Daoy (cell line): ENCODE results near the gene POU5F1. TPM values are rescaled to one million over a fixed set of nuclear protein-coding genes. Genes with fewer than 3 reads are reported as not detected.
"Not testable (repeated sequence)": the region's sequence is repeated elsewhere in the genome, so short reads cannot be mapped to it uniquely, and the experiment has no call there.

Experiments
- DNase-seq: peaks from one replicate; pipeline ENCODE4 v3.0.0-alpha.2; 2015; ENCODE audit warnings: low read depth
- total RNA-seq: library from RNA; depleted of rRNA; stranded (reverse); fragments of >200 nt; shearing (Covaris generic); gene quantifications from 2 replicates; pipeline ENCODE4 v1.2.3, GENCODE V29; 2014

POU5F1 gene
- total RNA-seq, 1 experiment from 2014 or later, result 5.6 TPM

DNA sequence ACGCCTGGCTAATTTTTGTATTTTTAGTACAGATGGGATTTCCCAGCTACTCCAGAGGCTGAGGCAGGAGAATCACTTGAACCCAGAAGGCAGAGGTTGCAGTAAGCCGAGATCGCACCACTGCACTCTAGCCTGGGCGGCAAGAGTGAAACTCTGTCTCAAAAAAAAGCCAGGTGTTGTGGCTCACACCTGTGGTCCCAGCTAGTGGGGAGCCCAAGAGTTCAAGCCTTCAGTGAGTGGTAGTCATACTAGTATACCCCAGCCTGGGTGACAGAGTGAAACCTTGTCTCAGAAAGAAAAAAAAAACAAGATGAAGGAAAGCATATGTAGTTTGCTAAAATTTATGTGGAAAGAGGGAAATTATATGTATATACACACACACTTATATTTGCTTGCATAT lies 20.0 kb upstream of the POU5F1 start:
- DNase-seq, result no peak

- DNase-seq, result not testable (repeated sequence)
These were observed 18.7 kb upstream of the POU5F1 start for GRCh38 chr6:31189223-31189622.

DNA sequence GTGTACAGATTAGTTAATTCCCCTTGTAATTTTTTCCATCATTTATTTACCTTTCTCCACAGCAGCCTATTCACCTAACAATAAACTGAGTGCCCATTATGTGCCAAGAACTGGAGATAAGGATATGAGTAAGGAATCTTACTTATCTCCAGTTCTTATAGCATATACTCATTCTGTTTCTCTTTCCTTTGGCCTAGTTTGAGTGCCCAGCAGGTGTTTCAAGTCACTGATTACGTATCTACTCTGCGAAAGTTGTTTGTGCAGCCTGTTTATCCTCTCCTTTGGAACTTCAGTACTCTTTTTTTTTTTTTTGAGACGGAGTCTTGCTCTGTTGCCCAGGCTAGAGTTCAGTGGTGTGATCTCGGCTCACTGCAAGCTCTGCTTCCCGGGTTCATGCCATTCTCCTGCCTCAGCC lies 17.3 kb upstream of the POU5F1 start:
- peak; percentile 48 for DNase-seq

GRCh38 chr6:31186052-31186734 lies 15.7 kb upstream of the POU5F1 start:
- DNase-seq, result peak; percentile 80

GRCh38 chr6:31185695-31186051 lies 15.2 kb upstream of the POU5F1 start:
- not testable (repeated sequence) for DNase-seq

- DNase-seq, result not testable (repeated sequence)
These were observed 13.4 kb upstream of the POU5F1 start for GRCh38 chr6:31183859-31184258.

- not testable (repeated sequence) for DNase-seq
These were observed 12.8 kb upstream of the POU5F1 start for GRCh38 chr6:31183287-31183686.

DNA sequence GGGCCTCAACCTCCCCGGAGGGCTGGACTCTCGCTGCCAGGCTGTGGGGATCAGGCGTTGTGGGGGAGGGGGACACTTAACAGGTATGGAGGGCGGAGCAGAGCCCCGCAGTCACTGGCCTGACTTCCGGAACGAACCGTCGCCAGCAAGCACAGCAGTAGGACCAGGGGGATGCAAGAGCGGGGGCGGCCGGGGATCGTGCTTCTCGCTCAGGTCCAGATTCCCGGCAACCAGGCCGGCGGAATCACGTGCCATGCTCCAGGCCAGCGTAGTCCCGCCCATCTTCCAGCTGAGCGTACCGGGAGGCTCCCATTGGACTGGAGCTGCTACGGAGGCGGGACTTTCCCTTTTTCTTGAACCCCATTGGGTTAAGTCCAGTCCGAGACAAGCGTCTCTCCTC lies 10.0 kb upstream of the POU5F1 start:
- no peak for DNase-seq

DNA sequence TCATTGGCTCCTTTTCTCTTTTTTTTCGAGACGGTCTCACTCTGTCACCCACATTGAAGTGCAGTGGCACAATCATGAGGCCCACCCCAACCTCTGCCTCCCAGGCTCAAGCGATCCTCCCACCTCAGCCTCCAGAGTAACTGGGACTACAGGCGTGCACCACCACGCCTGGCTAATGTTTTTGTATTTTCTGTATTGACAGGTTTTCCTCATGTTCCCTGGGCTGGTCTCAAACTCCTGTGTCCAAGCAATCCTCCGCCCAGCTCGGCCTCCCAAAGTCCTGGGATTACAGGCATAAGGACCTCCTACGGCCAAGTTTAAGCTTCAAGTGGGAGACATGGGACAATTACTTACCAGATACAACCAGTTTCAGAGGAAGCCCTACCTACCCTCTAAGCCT lies 9.4 kb upstream of the POU5F1 start:
- DNase-seq, result no peak

DNA sequence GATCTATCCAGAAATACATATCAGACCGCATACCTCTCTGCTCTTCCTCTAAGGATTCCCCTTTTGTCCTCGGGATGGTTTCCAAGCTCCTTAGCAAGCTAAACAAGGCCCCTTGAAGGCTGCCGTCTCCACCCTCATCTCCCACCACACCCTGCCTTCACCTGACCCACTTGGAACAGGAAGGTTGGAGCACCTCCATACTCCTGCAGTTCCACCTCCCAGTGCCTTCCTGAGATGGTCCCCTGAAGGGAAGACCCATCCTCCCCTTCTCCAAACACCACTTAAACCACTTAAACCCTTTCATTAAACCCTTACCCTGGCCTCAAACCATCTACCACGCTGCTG lies 8.5 kb upstream of the POU5F1 start:
- DNase-seq, result no peak

DNA sequence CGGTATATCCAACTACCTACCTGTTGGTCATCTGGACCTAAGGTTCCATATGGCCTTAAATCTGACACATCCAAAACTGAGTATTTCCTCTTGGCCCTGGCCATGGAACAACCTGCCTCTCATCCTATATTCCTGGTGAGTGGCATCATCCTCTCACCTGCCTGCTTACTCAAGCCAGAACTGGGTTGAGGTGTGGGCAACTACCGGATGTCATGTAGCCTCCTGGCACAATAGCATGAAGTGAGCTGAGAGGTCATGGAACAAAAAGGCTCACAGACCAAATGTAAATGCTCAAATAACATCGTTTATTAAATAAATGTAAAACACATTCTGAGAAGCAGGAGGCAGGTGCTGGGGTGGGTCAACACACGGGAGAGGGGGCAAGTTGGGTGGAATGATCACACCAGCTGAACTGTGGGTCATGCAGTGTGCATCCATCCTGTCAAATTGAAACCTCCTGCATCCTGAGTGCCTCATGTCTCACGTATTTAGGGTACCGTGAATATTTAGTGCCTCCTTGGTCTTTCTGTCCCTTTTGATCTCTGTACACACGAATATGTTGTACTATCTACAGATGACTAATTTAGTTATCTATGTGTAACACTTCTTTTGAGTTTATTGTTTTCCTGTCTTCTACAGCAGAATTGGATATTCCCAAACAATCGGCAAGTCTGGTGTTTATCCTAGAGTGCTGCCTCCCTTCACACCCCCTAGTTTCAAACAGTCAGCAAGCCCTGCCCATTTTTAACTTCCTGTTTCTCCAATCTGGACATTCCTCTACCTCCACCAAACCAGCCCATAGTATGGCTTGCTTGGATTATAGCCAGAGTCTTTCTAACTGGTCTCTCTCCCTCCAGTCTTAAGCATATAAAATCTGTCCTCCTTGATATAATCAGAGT lies 7.9 kb upstream of the POU5F1 start:
- no peak for DNase-seq

GRCh38 chr6:31175971-31176370 lies 5.5 kb upstream of the POU5F1 start:
- peak; percentile 58 for DNase-seq

DNA sequence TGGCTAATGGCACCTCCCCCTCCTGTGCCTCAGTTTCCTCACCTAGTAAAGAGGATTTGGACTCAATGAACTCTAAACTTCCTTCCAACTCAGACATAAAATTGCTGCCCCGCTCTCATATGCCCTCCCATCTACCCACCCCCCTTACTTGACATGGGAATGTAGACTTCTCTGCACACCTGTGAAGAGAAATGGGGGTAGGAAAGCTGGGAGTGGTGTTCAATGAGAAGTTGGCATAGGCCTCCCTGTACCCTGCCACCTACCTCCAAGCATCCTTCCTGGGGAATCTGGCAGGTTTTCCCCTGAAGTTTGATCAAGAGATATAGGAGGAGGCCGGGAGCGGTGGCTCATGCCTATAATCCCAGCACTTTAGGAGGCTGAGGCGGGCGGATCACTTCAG lies 3.9 kb upstream of the POU5F1 start:
- no peak for DNase-seq

DNA sequence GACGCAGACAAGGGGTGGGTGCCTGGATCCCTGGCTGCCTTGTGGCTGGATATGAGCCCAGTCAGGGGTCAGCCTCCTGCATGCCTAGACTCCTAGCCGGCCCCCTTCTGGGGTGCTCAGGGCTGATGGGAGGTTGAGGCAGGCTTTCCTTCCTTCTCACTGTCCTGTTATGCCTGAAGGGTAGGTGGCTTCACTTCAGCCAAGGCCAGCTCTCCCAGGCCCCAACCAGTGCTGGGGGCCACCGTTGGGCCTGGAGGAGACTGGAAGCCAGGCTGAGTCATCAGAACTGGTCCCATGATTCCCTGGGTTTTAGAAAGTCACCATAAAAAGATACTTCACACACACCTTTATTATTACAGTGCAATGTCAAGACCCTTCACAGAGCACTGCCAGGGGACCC lies 2.9 kb upstream of the POU5F1 start:
- no peak for DNase-seq

GRCh38 chr6:31172973-31173384 lies 2.5 kb upstream of the POU5F1 start:
- no peak for DNase-seq

GRCh38 chr6:31171931-31172905 lies 1.7 kb upstream of the POU5F1 start:
- no peak for DNase-seq

DNA sequence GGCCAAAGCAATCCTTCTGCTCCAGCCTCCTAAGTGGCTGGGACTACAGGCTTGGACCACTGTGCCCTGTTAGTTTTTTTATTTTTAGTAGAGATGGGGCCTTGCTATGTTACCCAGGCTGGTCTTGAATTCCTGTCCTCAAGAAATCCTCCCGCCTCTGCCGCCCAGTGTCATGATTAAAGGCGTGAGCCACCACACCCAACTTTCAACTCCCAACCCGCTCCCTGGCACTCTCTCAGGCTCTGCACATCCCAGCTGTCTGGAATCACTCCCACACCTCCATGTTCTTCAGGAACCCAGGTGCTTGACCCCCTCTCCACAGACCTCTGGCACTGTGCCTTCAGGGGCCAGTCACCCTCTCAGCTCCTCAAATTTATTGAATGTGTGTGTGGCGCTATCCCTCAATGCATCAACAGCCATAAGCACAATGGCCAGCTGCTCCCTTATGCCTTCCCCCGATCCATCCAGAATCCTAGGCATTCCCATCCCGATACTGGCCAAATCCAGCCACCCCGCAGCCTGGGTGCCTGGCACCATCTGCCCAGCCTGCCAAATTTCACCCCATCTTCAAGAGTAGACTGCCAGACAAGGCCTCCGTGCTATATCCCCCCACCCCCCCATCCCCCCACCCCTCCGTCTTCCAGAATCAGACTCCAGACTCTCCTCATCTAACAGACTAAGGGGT lies 647 bp upstream of the POU5F1 start:
- no peak for DNase-seq

DNA sequence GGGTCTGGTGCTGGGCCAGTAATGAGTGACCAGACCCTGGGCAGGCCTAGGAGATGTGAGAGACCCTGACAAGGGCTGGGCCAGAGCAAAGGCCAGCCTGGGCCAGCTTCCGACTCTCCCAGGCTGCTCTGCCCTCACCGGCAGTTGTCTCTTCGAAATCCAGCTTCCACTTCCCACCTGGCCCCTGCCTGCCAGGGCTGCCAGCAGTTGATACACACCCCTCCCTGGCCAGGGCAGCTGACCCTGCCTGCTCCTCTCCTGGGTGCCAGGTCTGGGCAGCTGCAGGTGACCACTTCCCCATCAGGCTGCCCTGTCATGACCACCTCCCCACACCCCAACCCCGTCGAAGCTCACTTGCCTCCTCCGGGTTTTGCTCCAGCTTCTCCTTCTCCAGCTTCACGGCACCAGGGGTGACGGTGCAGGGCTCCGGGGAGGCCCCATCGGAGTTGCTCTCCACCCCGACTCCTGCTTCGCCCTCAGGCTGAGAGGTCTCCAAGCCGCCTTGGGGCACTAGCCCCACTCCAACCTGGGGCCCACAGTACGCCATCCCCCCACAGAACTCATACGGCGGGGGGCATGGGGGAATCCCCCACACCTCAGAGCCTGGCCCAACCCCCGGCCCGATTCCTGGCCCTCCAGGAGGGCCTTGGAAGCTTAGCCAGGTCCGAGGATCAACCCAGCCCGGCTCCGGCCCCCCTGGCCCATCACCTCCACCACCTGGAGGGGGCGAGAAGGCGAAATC lies 453 bp downstream of the POU5F1 start:
- DNase-seq, result not testable (repeated sequence)

DNA sequence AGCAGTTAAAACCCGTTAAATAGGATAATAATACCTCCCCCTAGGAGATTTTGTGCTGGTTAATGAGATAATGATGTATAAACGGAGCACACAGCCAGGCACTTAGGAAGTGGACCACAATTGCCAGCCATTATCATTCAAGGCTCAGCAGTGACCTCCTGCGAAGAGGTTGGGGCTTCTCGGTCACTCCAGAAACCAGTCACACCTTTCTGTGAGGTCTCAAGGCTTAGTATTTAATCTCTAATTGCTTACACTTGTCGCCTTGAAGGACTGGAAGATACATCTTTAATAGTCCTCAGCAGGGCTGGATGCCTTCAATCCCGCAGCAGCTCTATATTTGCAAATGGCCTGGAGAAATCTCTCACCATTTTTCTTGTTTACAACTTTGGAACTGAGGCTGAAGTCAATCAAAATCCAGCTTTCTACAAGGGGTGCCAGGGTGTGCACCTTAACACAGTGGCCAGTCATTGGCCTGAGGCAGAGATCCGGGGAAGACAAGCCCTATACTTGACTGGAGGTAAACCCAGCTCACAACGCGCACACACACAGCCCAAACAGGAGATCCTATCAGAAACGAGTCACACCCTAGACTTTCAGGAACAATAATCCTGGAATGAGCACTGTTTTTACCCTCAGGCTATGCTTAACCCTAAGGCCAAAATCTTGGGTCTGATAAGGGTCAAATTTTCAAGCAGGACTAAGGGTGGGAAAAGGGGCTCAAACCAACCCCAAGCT lies 1.2 kb downstream of the POU5F1 start:
- DNase-seq, result no peak

- DNase-seq, result no peak
These were observed 1.9 kb downstream of the POU5F1 start for GRCh38 chr6:31168606-31169005.
